HEK293 (cell line): ENCODE measurements around the gene CCDC34.

ENCODE experiments used
- BCL11A ChIP-seq: fragments of 450-650 bp; formaldehyde crosslinking; IDR thresholded peaks from 2 replicates; pipeline ENCODE4 v1.5.1; 2016; ENCODE audit warnings: low read depth, missing biosample characterization, missing genetic modification characterization
- BCL11B ChIP-seq: fragments of 450-650 bp; formaldehyde crosslinking; IDR thresholded peaks from 2 replicates; pipeline ENCODE4 v1.5.1; 2016; ENCODE audit warnings: low read depth, missing biosample characterization, missing genetic modification characterization
- BCL6B ChIP-seq: fragments of 450-650 bp; formaldehyde crosslinking; IDR thresholded peaks from 2 replicates; pipeline ENCODE4 v1.5.1; 2017; ENCODE audit warnings: missing biosample characterization, missing genetic modification characterization
- GFI1B ChIP-seq: fragments of 450-650 bp; formaldehyde crosslinking; IDR thresholded peaks from 2 replicates; pipeline ENCODE4 v1.5.1; 2016; ENCODE audit warnings: missing biosample characterization, missing genetic modification characterization
- GLI2 ChIP-seq: fragments of 450-650 bp; formaldehyde crosslinking; IDR thresholded peaks from 2 replicates; pipeline ENCODE4; 2017; ENCODE audit warnings: missing biosample characterization, missing genetic modification characterization, low read depth, borderline replicate concordance
- PRDM10 ChIP-seq: fragments of 450-650 bp; formaldehyde crosslinking; IDR thresholded peaks from 2 replicates; pipeline ENCODE4 v1.5.1; 2016; ENCODE audit warnings: missing biosample characterization, missing genetic modification characterization
- SP2 ChIP-seq: fragments of 450-650 bp; formaldehyde crosslinking; IDR thresholded peaks from 2 replicates; pipeline ENCODE4 v1.5.1; 2016; ENCODE audit warnings: missing biosample characterization, missing genetic modification characterization
- TCF7L2 ChIP-seq: IDR thresholded peaks from 2 replicates; pipeline ENCODE4 v1.6.1; 2011; ENCODE audit warnings: low read depth, mild to moderate bottlenecking, inconsistent platforms, low read length, moderate library complexity, borderline replicate concordance
- WT1 ChIP-seq: fragments of 450-650 bp; formaldehyde crosslinking; IDR thresholded peaks from 2 replicates; pipeline ENCODE4 v1.5.1; 2016; ENCODE audit warnings: missing biosample characterization, missing genetic modification characterization
- ZBTB17 ChIP-seq: fragments of 450-650 bp; formaldehyde crosslinking; IDR thresholded peaks from 2 replicates; pipeline ENCODE4 v1.5.1; 2016; ENCODE audit warnings: missing biosample characterization, missing genetic modification characterization
- ZBTB44 ChIP-seq: fragments of 450-650 bp; IDR thresholded peaks from 2 replicates; pipeline ENCODE4 v1.5.1; 2018; ENCODE audit warnings: missing biosample characterization, mild to moderate bottlenecking, missing genetic modification characterization
- ZEB2 ChIP-seq: fragments of 450-650 bp; formaldehyde crosslinking; IDR thresholded peaks from 2 replicates; pipeline ENCODE4 v1.5.1; 2016; ENCODE audit warnings: missing biosample characterization, missing genetic modification characterization
- ZNF148 ChIP-seq: fragments of 450-650 bp; formaldehyde crosslinking; IDR thresholded peaks from 2 replicates; pipeline ENCODE4 v1.5.0; 2017; ENCODE audit warnings: missing biosample characterization, missing genetic modification characterization, borderline replicate concordance
- ZNF248 ChIP-seq: fragments of 450-650 bp; formaldehyde crosslinking; IDR thresholded peaks from 2 replicates; pipeline ENCODE4 v1.5.1; 2017; ENCODE audit warnings: missing biosample characterization, missing genetic modification characterization
- ZNF362 ChIP-seq: fragments of 450-650 bp; formaldehyde crosslinking; IDR thresholded peaks from 2 replicates; pipeline ENCODE4 v1.5.1; 2016; ENCODE audit warnings: missing biosample characterization, missing genetic modification characterization
- ZNF366 ChIP-seq: fragments of 450-650 bp; formaldehyde crosslinking; conservative IDR thresholded peaks from 2 replicates; pipeline ENCODE4 v1.5.1; 2016; ENCODE audit warnings: missing biosample characterization, missing genetic modification characterization
- ZNF48 ChIP-seq: fragments of 450-650 bp; formaldehyde crosslinking; IDR thresholded peaks from 2 replicates; pipeline ENCODE4 v1.5.1; 2016; ENCODE audit warnings: missing biosample characterization, missing genetic modification characterization
- ZNF501 ChIP-seq: fragments of 450-650 bp; formaldehyde crosslinking; IDR thresholded peaks from 2 replicates; pipeline ENCODE4 v1.5.1; 2016; ENCODE audit warnings: missing biosample characterization, missing genetic modification characterization
- ZNF548 ChIP-seq: fragments of 450-650 bp; formaldehyde crosslinking; IDR thresholded peaks from 2 replicates; pipeline ENCODE4 v1.5.1; 2016; ENCODE audit warnings: missing biosample characterization, missing genetic modification characterization
- ZNF580 ChIP-seq: fragments of 450-650 bp; formaldehyde crosslinking; IDR thresholded peaks from 2 replicates; pipeline ENCODE4 v1.5.1; 2016; ENCODE audit warnings: missing biosample characterization, missing genetic modification characterization
- ZNF585B ChIP-seq: fragments of 450-650 bp; formaldehyde crosslinking; IDR thresholded peaks from 2 replicates; pipeline ENCODE4 v1.5.1; 2016; ENCODE audit warnings: missing biosample characterization, missing genetic modification characterization
- ZNF629 ChIP-seq: fragments of 450-650 bp; formaldehyde crosslinking; IDR thresholded peaks from 2 replicates; pipeline ENCODE4 v1.5.1; 2017; ENCODE audit warnings: missing biosample characterization, missing genetic modification characterization
- ZNF692 ChIP-seq: fragments of 450-650 bp; formaldehyde crosslinking; IDR thresholded peaks from 2 replicates; pipeline ENCODE4 v1.5.1; 2016; ENCODE audit warnings: missing biosample characterization, missing genetic modification characterization
- ZNF843 ChIP-seq: fragments of 450-650 bp; formaldehyde crosslinking; IDR thresholded peaks from 2 replicates; pipeline ENCODE4 v1.5.1; 2016; ENCODE audit warnings: missing biosample characterization, missing genetic modification characterization

CCDC34 gene

GRCh38 chr11:27388869-27389268 lies 25.9 kb upstream of the CCDC34 start (continued):
- TF ChIP-seq ZNF148: no peak
- 0 out of 2 replicates have a peak, but pooled peaks have one; percentile 21 for TF ChIP-seq ZNF362 (tag by site-specific recombination)
- TF ChIP-seq ZBTB17: 0 out of 2 replicates have a peak, but pooled peaks have one; percentile 23
- TF ChIP-seq ZNF48 (tag by site-specific recombination): no peak
- peak; percentile 62; the same call in 1 of the 2 replicates for TF ChIP-seq BCL11B (tag by site-specific recombination)
- TF ChIP-seq ZNF585B: no peak
- TF ChIP-seq ZNF692: peak; percentile 82
- no peak for TF ChIP-seq ZNF501 (tag by site-specific recombination)
- peak; percentile 74 for TF ChIP-seq BCL11A (tag by site-specific recombination)
- TF ChIP-seq ZNF629: peak; percentile 57
- no peak for TF ChIP-seq ZNF248 (tag by site-specific recombination)
- peak; percentile 67; the same call in 1 of the 2 replicates for TF ChIP-seq GLI2 (tag by site-specific recombination)
- peak; percentile 60 for TF ChIP-seq GFI1B (tag by site-specific recombination)
- no peak for TF ChIP-seq PRDM10
- peak; percentile 61; the same call in 1 of the 2 replicates for TF ChIP-seq ZNF366
- TF ChIP-seq ZNF580: peak; percentile 88
- TF ChIP-seq ZNF548 (tag by site-specific recombination): no peak
- peak; percentile 70 for TF ChIP-seq TCF7L2
- TF ChIP-seq WT1 (tag by site-specific recombination): peak; percentile 48; the same call in 1 of the 2 replicates
- TF ChIP-seq ZBTB44 (tag by site-specific recombination): peak; percentile 34; the same call in 1 of the 2 replicates
- 0 out of 2 replicates have a peak, but pooled peaks have one; percentile 9 for TF ChIP-seq SP2 (tag by site-specific recombination)
- TF ChIP-seq ZEB2 (tag by site-specific recombination): 0 out of 2 replicates have a peak, but pooled peaks have one; percentile 40
- TF ChIP-seq BCL6B (tag by site-specific recombination): peak; percentile 20; the same call in 1 of the 2 replicates
- TF ChIP-seq ZNF843 (tag by site-specific recombination): peak; percentile 84
